NCI-H2227 (cell line): Measurements from ENCODE around the gene MGLL.

ENCODE experiments used
- DNase-seq: peaks from one replicate; lab custom pipeline; 2025; ENCODE audit not compliant: unreplicated experiment; lab: John Stamatoyannopoulos, UW

The MGLL gene

DNA sequence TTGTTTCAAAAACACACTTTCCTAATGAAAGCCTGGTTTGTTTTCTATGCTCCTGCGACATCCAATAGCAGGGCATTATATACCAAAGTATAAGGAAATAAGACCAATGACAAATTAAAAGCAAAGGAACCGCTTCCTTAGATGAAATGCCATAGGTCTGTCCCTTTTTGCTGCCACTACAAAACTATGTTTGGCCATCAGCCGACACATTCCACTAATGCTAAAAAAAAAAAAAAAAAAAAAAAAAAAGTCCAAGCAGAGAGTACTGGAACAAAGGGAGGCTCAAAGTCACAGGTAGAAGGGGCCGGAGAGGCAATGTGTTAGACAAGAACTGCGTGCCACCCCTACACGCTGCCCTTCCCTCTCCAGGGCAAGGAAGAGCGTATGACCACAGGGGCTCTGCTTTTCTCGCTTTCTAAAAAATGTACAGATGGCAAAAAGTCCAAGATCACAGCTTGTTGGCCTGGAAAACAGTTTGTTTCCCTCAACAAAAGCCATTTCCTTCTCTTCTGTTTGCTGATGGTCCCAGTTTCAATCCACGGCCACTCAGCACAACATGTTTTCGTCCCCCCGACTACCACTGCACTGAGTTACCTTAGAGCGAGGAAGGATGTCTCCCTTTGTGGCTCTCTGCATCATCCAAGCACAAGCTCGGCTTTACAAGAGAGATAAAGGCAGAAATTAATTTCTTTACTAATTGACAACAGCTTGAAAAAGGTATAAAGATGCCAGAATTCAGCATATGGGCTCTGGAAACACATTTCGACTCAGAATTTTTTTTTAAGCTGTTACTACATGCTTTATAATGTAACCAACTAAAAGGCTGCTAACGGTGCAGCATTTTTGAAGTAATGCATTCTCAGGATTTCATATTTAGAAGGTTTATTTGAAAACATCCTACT, 78.7 kb downstream of the MGLL start:
- DNase-seq: no peak

DNA sequence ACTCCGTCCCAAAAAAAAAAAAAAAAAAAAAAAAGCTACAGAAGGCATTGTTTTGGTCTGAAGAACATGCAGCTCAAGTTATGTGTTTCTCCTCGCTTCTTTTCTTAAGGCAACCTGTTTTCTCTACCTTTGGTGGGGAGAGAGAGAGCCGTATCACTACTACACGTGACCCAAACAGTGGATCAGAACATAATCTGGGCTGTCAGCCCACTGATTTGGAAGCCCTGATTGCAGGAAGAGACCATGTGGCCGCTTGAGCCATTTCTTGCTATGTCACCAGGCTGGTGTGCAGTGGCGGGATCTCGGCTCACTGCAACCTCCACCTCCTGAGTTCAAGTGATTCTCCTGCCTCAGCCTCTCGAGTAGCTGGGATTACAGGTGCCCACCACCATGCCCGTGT, 79.7 kb downstream of the MGLL start:
- no peak for DNase-seq

DNA sequence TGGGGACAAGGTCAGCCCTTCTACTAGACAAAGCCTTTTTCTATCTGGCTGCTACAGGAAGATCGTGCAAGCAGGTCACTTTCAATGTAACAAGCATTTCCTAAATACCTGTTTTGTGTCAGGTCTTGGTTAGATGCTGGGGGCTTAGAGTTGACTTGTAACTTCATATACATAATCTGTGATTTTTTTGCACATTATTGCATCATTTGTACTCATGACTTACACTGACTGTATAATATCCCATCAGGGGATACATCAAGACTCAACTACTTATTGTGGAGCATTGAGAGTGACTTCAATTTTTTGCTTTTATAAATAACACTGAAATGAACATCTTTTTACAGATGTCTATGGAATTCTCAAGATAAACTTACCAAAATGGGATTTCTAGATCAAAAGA, 80.6 kb downstream of the MGLL start:
- no peak for DNase-seq

DNA sequence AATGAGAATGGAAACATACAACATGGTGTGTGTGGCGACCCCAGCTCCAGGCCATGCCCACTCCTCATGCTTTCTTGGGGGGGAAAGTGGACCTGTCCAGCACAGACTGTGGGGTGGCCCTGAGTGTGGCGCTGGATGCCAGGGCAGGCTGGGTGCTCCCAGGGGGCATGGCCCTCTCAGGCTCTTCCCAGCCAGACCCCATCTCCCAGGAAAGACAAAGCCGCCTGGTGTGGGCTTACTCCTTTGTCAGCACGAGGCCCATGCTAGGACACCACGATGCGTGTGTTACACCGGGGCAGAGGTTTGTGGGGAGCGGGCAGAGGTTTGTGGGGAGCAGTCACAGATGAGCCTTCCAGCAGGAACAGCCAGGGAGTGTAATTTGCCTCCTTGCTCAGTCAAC, 81.1 kb downstream of the MGLL start:
- DNase-seq: no peak

DNA sequence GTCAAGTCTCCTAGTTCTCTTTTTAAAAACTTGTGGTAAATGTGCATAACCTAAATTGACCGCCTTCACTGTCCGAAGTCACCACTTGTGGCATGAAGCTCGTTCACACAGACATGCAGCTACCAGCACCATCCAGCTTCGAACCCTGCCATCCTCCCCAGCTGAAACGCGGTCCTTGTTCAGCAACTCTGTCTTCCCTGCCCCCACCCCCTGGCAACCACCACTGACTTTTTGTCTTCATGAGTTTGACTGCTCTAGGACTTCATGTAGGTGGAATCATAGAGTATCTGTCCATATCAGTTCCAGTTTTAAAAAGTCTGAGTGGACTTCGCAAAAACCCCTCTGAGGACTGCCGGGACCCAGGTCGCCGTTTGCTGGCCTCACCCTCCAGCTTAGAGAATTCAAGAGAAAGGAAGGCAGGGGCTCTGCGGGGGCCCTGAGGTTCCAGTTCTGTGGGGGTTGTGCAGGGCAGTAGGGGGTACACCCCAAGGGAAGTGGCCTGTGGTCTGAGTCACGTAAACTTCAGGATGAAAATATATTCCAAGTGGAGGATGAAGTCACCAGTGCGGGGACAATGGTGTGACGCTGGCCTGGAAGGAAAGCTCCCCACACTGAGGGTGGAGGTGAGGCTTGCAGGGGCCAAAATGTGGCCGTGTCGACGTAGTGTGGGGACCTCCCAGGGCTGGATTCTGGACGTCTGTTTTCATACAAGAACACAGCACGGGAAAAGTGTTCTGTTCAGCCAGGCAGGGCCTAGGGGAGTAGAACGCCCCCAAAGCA, 82.0 kb downstream of the MGLL start:
- DNase-seq: no peak

DNA sequence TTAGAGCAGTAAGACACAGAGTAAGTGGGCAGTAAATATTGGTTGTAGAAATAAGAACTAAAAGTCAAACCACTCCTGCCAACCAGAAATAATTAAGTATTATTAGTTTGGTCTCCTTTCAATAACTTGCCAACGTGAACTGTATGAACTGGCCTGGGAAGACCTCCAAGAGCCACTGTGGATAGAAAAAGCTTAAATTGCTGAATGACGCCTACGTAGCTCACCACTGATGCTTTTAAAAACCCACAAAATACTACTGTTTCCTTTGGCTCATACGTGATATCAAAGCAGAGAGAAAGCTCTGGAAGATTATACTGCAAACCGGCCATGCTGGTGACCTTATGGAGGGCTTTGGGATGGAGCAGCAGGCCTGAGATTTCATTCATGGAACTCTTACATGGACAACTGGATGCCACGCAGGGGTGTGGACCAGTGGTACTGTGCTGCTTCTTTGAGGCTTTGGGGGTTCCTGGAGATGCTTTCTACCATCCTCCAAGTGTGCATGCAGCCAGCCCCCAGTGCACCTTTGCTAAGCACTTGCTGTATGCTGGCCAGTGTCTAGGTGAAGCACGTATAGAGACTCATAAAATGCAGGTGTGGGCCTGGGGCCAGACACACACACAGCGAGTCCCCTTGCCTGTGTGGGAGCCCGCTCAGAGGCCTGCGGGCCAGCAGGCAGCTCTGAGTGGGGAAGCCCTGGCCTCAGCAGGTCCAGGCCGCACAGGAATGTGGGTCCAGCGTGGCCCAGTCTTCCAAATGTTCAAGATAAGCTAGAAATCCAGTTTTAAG, 82.8 kb downstream of the MGLL start:
- no peak for DNase-seq

DNA sequence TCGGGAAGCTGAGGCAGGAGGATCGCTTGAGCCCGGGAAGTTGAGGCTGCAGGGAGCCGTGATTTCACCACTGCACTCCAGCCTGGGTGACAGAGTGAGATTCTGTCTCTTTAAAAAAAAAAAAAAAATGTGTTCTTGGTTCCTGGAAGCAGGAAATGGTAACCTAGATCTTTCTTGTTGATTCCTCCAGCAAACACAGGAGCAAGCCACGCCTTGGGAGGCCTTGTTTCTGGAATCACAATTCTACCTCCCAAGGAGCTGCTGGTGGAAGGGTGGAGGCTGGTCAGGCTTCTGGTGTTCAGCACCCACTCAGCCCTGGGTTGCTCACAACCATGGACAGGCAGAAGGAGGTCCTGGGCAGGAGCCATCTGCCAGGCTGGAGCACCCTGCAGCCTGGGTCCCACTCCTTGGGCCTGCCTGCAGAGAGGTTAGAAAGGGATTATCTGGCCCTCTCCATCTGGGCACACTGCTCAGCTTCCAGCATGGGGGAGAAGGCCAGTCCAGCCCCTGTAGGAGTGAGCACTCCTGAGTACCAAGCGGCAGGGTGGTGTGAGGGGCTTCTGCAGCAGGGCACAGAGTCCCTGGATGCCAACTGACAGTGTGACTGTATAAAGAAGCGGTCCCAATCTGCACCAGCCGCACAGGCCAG, 84.0 kb downstream of the MGLL start:
- no peak for DNase-seq

DNA sequence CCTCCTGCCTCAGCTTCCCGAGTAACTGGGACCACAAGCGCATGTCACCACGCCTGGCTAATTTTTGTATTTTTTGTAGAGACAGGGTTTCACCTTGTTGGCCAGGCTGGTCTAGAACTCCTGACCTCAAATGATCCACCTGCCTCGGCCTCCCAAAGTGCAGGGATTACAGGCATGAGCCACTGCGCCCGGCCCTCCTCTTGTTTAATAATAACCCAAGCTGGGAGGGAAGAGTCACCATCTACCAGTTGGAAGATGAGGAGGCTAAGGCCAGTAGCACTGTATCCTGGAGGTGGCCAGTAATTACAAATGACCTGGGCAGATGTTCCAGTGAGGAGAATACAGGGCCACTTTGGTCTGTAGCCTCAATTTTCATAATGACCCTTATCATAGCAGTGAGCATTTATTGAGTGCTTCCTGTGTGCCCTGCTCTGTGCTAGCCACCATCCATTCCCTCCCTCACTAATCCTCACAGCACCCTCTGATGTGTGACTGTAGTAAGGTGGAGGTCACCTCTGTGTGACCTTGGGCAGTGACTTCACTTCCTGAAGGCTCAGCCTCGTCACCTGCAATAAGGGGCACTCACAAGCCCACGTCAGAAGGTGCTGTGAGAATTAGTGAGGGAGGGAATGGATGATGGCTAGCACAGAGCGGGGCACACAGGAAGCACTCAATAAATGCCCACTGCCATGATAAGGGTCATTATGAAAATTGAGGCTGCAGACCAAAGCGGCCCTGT, 85.3 kb downstream of the MGLL start:
- DNase-seq: no peak

DNA sequence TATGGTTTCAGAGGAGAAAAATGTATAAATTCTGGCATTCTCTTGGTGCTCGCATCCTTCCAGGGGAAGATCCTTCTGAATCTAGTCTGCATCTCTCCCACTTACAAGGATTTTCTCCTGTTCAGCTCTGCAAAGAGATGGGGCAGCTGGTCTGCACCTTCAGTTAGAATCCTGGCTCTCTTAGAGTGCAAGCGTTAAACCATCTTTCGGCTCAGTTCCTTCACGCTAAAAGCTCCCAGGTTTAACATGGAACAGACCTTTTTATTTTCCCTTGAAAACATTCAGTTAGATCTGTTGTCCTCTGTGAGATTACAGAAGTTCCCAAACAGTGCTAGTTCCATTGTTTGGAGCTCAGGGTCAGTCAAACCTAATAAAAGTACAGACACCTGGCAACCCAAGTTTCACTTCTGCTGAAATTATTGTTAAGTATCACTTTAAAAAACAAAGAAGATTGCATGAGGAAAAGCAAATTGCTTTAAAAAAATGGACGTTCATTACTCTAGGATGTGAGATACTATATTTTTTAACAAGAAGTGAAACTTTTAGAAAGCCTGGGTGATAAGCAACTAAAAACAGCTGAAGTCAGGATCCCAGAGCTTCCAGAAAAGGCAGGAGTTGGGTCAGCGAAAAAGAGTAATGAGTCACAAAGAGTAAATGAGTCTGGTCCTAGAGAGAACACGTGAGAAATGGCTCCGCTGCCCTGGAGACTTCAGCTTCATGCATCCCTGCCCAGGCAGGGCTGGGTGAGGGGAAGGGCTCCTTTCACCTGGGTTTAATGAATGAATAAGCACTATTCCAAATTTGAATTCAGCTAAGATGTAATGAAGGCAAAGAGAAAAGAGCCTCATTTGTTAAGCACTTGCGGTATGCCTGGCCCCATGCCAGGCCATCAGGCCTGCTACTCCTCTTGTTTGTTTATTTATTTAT, 86.3 kb downstream of the MGLL start:
- no peak for DNase-seq

DNA sequence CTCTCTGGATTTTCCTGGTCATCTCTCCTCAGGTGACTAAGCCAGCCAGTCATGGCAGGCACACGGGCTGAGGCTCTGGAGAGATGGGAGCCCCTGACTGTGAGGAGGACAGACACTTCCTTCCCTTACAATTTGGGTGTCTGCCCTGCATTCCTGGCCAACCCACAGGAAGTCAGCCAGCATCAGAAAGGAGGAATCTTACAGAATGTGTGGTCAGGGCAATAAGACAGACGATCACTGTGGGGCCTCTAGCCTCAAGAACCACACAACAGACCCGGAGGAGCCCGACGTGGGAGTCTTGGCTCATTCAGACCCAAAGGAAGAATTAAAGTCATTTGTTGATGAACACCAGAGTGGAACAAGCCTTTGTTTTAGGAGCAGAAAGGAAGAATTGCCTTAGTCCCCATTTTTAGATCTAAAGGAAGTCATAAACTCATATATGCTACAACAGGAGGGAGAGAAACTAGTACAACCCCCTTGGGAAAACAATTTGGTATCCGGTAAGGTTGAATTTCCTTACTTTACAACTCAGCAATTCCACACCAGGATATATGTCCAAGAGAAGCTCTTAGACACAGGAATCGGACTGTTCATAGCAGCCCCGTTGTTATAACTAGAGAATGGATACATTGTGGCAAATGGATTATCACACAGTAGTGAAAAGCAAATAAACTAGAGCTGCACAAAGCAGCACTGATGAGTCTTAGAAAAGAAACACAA, 87.4 kb downstream of the MGLL start:
- no peak for DNase-seq

DNA sequence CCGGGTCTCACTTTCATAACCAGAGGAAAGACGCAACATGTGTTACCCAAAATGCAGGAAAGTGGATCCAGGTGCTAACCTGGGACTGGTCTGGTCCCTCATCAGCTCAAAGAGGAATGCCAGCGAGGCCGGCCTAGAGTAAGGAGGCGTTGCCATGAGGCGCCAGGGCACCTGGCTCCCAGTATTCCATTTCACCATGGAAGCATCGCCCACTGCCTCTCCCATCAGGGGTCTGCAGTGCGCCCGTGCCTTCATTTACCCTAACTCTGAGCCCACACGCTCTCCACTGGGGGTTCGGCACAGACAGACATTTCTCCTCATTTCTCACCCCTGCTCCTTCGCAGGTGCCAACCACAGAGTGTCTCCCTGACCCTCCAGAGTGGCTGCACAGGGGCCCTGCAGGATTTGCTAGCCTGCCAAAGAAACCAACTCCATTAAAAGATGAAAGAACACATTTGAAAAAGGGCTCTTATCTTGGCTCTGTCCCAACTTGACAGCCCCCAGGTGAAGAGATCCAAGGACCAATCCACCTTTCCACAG, 88.1 kb downstream of the MGLL start:
- no peak for DNase-seq

DNA sequence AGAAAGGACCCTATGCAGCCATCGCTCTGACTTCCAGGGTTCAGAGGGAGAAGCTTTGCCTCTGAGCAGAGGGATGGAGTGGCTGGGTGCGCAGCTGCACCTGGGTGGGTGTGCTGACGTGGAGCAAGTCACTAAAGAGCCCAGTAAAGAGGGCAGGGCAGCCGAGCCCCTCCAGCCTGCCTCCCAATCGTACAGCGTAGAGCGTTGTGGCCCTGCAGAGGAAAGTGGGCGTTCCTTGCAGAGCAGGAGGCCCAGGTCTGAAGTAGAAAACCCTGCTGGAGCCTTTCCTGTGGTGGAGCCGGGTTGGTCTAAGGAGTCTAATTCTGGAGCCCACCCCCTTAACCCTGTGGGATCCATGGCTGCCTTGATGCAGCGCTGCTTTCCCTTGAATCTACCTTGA, 88.5 kb downstream of the MGLL start:
- no peak for DNase-seq

DNA sequence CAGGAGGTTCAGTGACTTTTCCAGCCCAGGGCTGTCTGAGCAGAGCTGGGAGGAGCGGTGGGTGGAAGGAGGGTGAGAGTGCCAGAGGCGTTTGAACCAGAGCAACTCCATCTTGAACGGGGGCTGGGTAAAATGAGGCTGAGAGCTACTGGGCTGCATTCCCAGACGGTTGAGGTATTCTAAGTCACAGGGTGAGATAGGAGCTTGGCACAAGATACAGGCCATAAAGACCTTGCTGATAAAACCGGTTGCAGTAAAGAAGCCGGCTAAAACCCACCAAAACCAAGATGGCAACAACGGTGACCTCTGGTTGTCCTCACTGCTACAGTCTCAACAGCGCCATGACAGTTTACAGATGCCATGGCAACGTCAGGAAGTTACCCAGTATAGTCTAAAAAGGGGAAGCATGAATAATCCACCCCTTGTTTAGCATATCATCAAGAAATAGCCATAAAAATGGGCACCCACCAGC, 89.4 kb downstream of the MGLL start:
- DNase-seq: no peak

DNA sequence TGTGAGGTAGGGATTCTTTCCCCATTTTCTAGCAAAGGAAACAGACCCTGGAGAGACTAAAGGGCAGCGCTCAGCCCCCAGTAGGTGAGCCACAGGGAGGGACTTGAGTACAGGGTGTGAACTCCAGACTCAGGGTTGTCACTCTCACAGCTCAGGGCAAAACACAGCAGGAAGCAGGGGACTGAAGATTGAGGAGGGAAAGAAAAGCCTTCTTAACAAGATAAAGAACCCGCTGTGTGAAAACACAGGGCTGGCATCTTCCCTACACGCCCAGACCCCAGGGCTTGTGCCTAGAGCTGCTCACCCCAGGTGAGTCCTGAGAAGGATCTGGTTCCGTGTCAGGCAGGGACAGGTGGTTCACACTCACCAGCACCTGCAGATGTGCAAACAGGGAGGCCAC, 90.0 kb downstream of the MGLL start:
- no peak for DNase-seq

DNA sequence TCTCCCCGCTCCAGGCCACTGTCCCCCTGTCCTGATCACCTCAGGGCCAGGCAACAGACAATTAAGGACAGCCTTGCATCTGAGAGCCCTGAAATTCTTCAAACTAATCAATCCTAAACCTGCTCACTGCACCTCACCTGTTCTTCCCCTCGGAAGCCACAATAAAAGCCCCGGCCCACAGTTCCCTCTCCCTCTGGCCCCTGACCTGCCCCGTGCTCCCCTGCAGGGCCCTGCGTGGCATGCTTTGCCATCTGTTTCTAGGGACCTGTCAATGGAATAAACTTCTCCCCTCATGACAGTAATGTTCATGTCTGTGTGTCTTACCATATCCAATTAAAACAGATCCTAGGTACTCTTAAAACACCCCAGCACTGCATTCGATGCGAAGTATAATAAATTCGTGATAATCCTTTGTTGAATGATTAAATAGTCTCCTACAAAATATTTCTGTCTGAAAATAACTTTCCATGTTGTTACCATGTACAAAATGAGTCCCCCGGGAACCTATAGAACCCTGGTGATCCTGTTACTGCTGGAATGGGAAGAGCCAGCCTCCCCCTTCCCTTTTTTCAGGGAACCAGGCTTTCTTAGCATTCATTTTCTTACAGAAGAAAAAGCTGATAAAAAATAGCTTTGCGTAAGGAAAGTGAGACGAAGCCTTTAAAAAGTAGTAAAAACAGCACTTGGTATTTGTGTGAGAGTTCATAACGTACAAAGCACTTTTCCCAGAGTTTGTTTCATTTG, 90.6 kb downstream of the MGLL start:
- DNase-seq: no peak

DNA sequence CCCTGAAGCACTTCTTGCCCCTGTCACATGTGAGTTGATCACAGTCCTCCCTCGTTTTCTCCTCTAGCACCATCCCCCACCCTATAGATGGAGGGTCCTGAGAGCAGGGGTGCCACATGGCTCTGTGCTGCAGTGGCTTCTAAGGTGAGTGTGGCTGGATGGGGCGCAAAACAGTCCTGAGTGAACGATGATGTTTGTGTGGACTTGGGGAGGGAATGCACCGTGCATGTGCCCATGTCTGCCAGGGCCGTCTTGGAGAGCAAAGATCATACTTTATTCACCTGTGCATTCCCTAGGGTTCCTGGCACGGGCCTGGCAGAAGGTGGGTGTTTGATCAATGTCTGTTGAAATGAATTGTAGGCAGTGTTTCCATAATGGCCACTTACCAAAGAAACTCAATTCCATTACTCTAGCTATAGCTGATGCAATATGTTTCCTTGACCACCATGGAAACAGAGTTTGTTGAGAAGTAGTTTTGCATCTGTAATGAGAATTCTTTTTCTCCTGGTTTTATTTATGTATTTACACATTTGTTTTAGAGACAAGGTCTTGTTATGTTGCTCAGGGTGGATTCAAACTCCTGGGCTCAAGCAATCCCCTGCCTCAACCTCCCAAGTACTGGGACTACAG, 91.5 kb downstream of the MGLL start:
- no peak for DNase-seq

DNA sequence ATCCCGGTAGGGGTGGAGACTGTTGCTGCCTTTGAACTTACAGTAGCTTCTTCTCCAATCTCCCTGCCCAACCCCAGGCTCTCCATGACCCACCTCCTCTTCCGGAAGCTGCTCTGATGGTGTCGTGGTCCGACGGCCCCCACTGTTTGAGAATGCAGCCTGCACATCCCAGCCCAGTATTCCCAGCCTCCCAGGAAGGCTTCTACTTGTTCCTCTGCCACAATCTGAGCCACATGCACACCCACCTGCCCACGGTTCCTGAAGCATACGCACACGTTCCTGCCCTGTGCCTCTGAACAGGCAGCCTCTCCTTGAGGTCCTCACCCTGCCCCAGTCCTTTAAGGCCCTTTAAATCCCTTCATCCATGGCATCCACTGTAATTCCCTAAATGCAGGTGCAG, 92.1 kb downstream of the MGLL start:
- no peak for DNase-seq
